ENCODE data around the gene RAC2.

DNA sequence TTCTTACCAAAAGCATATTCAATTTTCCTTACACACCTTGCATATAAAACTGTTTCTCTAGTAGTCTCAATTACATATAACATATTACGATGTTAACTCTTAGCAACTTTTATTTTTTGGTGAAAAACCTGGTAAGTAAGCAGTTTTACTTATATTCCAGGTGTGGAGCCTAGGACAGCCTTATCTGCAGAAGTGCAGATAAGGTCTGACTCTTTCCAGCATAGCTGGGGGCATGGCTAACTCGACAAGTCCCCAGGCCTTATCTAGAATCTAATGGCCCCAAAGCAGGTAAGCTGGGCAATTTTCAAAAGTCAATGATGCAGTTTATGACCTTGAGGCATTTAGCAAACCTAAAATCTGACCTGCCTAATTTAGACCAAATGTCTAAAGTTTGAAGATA, 51.9 kb downstream of the RAC2 start:
- TF ChIP-seq, protein P1, sequence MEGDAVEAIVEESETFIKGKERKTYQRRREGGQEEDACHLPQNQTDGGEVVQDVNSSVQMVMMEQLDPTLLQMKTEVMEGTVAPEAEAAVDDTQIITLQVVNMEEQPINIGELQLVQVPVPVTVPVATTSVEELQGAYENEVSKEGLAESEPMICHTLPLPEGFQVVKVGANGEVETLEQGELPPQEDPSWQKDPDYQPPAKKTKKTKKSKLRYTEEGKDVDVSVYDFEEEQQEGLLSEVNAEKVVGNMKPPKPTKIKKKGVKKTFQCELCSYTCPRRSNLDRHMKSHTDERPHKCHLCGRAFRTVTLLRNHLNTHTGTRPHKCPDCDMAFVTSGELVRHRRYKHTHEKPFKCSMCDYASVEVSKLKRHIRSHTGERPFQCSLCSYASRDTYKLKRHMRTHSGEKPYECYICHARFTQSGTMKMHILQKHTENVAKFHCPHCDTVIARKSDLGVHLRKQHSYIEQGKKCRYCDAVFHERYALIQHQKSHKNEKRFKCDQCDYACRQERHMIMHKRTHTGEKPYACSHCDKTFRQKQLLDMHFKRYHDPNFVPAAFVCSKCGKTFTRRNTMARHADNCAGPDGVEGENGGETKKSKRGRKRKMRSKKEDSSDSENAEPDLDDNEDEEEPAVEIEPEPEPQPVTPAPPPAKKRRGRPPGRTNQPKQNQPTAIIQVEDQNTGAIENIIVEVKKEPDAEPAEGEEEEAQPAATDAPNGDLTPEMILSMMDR (conservative IDR thresholded peaks at IDR 0.05), result no peak
- TF ChIP-seq ZFX (IDR thresholded peaks at IDR 0.05), result no peak

Measured in C4-2B (cell line).